ENCODE data around the gene DAB2. TPM values are rescaled to one million over a fixed set of nuclear protein-coding genes. Genes with fewer than 3 reads are reported as not detected.

Gene DAB2
- total RNA-seq, 1 experiment from 2014 or later = 8.8 TPM

- DNase-seq (ENCODE audit: low read depth) = no peak
Observed at GRCh38 chr5:39387293-39387692, 37.5 kb downstream of the DAB2 start.

- DNase-seq (ENCODE audit: low read depth) = no peak
Observed at GRCh38 chr5:39384271-39384670, 40.5 kb downstream of the DAB2 start.

GRCh38 chr5:39381376-39381775 lies 43.4 kb downstream of the DAB2 start:
- DNase-seq (ENCODE audit: low read depth) = no peak

GRCh38 chr5:39379693-39380092 lies 45.1 kb downstream of the DAB2 start:
- no peak for DNase-seq (ENCODE audit: low read depth)

- DNase-seq (ENCODE audit: low read depth) = no peak
Observed at GRCh38 chr5:39377613-39378012, 47.2 kb downstream of the DAB2 start.

- DNase-seq (ENCODE audit: low read depth) = peak; percentile 61
Observed at GRCh38 chr5:39376293-39376714, 48.5 kb downstream of the DAB2 start.

- DNase-seq (ENCODE audit: low read depth) = no peak
Observed at GRCh38 chr5:39373791-39374190, 51.0 kb downstream of the DAB2 start.

- no peak for DNase-seq (ENCODE audit: low read depth)
Observed at GRCh38 chr5:39371367-39371635, 53.5 kb downstream of the DAB2 start.

GRCh38 chr5:39370555-39371366 lies 54.0 kb downstream of the DAB2 start:
- no peak for DNase-seq (ENCODE audit: low read depth)

- DNase-seq (ENCODE audit: low read depth) = no peak
Observed at GRCh38 chr5:39369123-39369815, 55.5 kb downstream of the DAB2 start.

- DNase-seq (ENCODE audit: low read depth) = no peak
Observed at GRCh38 chr5:39368116-39368515, 56.7 kb downstream of the DAB2 start.

- no peak for DNase-seq (ENCODE audit: low read depth)
Observed at GRCh38 chr5:39367711-39368110, 57.1 kb downstream of the DAB2 start.

- DNase-seq (ENCODE audit: low read depth) = no peak
Observed at GRCh38 chr5:39364367-39364766, 60.4 kb downstream of the DAB2 start, which contains the start of gene C9. Gene C9, minus strand, starts transcription at chr5:39364495. Its CDS starts 31 bp downstream, at chr5:39364464.

GRCh38 chr5:39363217-39363616 lies 61.6 kb downstream of the DAB2 start:
- no peak for DNase-seq (ENCODE audit: low read depth)

GRCh38 chr5:39362646-39363045 lies 62.1 kb downstream of the DAB2 start:
- no peak for DNase-seq (ENCODE audit: low read depth)

GRCh38 chr5:39361306-39361705 lies 63.5 kb downstream of the DAB2 start:
- no peak for DNase-seq (ENCODE audit: low read depth)

- peak; percentile 27 for DNase-seq (ENCODE audit: low read depth)
Observed at GRCh38 chr5:39360471-39361111, 64.2 kb downstream of the DAB2 start.

- DNase-seq (ENCODE audit: low read depth) = no peak
Observed at GRCh38 chr5:39356263-39356662, 68.5 kb downstream of the DAB2 start.

GRCh38 chr5:39355324-39355723 lies 69.5 kb downstream of the DAB2 start:
- peak; percentile 24 for DNase-seq (ENCODE audit: low read depth)

- no peak for DNase-seq (ENCODE audit: low read depth)
Observed at GRCh38 chr5:39353717-39354399, 70.9 kb downstream of the DAB2 start.

GRCh38 chr5:39352951-39353350 lies 71.8 kb downstream of the DAB2 start:
- no peak for DNase-seq (ENCODE audit: low read depth)

- DNase-seq (ENCODE audit: low read depth) = no peak
Observed at GRCh38 chr5:39352170-39352569, 72.6 kb downstream of the DAB2 start.

Measured in HT1080 (cell line).